ENCODE results near the gene UBE2K. TPM values are rescaled to one million over a fixed set of nuclear protein-coding genes. Genes with fewer than 3 reads are reported as not detected.
"Not testable (repeated sequence)": the region's sequence is repeated elsewhere in the genome, so short reads cannot be mapped to it uniquely, and the experiment has no call there.

The UBE2K gene
- total RNA-seq, 4 donors from 2014 or later: 19.0 to 28.0 (median 24.5) TPM

DNA sequence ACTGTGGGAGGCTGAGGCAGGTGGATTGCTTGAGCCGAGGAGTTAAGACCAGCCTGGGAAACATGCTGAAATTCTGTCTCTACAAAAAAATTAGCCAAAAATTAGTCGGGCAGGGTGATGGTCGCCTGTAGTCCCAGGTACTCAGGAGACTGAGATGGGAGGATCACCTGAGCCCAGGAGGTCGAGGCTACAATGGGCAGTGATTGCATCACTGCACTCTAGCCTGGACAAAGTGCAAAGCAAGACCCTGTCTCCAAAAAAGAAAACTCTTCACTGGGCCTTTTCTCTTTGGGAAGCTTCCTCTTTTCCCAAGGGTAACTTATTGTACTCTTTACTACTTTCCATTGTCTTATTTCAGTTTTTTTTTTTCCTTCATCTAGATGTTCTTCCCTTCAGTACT is 88.9 kb downstream of the UBE2K start:
- peaks cover 0 to 6% (median 0%) of the 10 kb centered on the region in 3 donors for H3K36me3 ChIP-seq
- WGBS, 2 donors: 76 to 82% methylated on average over 4 of the region's 4 CpGs
- DNase-seq (ENCODE audit: low spot score in 2 of 2): no peak

DNA sequence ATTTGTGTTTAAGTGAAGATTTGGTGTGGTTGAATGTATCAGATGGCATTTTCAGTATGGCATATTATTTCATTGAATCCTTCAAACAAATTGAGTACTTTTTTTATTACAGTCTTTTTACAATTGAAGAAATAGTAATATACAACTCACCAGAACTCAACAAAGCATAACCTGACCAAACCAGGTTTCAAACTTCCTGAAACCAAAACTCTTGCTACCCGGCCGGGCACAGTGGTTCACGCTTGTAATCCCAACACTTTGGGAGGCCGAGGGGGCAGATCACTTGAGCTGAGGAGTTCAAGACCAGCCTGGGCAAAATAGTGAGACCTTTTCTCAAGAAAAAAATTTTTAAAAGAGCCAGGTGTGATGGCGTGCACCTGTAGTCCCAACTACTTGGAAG is 94.2 kb downstream of the UBE2K start:
- H3K4me1 ChIP-seq: no peaks in the 10 kb centered on the region
- DNase-seq (ENCODE audit: low spot score in 2 of 2): no peak
- 93 to 94% methylated on average over 5 of the region's 5 CpGs for WGBS, 2 donors
- H3K9me3 ChIP-seq: no peaks in the 10 kb centered on the region
- no peaks in the 10 kb centered on the region for H3K36me3 ChIP-seq
- H3K27me3 ChIP-seq: no peaks in the 10 kb centered on the region
- no peak overlapping the region for H3K4me3 ChIP-seq
- no peak overlapping the region for H3K27ac ChIP-seq
- TF ChIP-seq EP300 (IDR thresholded peaks at IDR 0.05) (no peak), POLR2A (IDR thresholded peaks at IDR 0.05) (no peak)
- TF ChIP-seq, protein P1, sequence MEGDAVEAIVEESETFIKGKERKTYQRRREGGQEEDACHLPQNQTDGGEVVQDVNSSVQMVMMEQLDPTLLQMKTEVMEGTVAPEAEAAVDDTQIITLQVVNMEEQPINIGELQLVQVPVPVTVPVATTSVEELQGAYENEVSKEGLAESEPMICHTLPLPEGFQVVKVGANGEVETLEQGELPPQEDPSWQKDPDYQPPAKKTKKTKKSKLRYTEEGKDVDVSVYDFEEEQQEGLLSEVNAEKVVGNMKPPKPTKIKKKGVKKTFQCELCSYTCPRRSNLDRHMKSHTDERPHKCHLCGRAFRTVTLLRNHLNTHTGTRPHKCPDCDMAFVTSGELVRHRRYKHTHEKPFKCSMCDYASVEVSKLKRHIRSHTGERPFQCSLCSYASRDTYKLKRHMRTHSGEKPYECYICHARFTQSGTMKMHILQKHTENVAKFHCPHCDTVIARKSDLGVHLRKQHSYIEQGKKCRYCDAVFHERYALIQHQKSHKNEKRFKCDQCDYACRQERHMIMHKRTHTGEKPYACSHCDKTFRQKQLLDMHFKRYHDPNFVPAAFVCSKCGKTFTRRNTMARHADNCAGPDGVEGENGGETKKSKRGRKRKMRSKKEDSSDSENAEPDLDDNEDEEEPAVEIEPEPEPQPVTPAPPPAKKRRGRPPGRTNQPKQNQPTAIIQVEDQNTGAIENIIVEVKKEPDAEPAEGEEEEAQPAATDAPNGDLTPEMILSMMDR (IDR thresholded peaks at IDR 0.05): no peak

More for the DNA sequence above, 88.9 kb downstream of the UBE2K start:
- no peak overlapping the region for H3K4me3 ChIP-seq
- no peak overlapping the region for H3K27ac ChIP-seq
- H3K27me3 ChIP-seq: no peaks in the 10 kb centered on the region
- H3K9me3 ChIP-seq: no peaks in the 10 kb centered on the region
- TF ChIP-seq EP300 (IDR thresholded peaks at IDR 0.05): no peak
- no peak for TF ChIP-seq POLR2A (IDR thresholded peaks at IDR 0.05)
- TF ChIP-seq, protein P1 (IDR thresholded peaks at IDR 0.05): no peak
- no peaks in the 10 kb centered on the region for H3K4me1 ChIP-seq

DNA sequence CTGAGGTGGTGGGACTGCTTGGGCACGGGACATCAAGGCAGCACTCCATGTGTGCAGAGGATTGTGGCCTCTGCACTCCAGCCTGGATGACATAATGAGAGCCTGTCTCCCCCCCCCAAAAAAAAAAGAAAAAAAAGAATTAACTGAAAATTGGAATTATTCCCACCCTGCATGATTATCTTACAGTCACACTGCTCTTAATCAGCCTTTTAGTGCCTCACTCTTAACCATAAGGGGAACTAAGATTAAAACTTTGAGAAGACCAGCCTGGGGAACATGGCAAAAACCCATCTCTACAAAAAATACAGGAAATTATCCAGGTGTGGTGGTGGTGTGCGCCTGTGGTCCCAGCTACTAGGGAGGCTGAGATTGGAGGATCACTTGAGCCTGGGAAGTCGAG is 94.6 kb downstream of the UBE2K start:
- WGBS, 2 donors: 90 to 91% methylated on average over 3 of the region's 3 CpGs

DNA sequence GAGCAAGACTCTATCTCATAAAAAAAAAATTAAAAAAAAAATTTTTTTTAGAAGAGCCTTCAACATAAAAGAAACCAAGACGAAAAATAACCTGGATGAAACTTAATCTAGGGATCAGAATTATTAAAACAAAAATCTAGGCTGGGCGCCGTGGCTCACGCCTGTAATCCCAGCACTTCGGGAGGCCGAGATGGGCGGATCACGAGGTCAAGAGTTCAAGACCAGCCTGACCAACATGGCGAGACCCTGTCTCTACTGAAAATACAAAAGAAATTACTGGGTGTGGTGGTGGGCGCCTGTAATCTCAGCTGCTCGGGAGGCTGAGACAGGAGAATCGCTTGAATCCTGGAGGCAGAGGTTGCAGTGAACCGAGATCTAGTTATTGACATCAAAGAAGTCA is 95.0 kb downstream of the UBE2K start:
- not testable (repeated sequence) for H3K4me3 ChIP-seq; DNase-seq (ENCODE audit: low spot score in 2 of 2); H3K4me1 ChIP-seq; H3K27ac ChIP-seq; H3K27me3 ChIP-seq; H3K36me3 ChIP-seq; H3K9me3 ChIP-seq
- WGBS, 2 donors: 90 to 92% methylated on average over 13 of the region's 13 CpGs

More for the DNA sequence above, 94.6 kb downstream of the UBE2K start:
- H3K4me1 ChIP-seq: no peaks in the 10 kb centered on the region
- no peak for DNase-seq (ENCODE audit: low spot score in 2 of 2)
- no peaks in the 10 kb centered on the region for H3K36me3 ChIP-seq
- no peaks in the 10 kb centered on the region for H3K9me3 ChIP-seq
- TF ChIP-seq EP300 (IDR thresholded peaks at IDR 0.05): no peak
- TF ChIP-seq POLR2A (IDR thresholded peaks at IDR 0.05): no peak
- TF ChIP-seq, protein P1 (IDR thresholded peaks at IDR 0.05): no peak
- H3K27me3 ChIP-seq: no peaks in the 10 kb centered on the region
- H3K4me3 ChIP-seq: no peak overlapping the region
- H3K27ac ChIP-seq: no peak overlapping the region

DNA sequence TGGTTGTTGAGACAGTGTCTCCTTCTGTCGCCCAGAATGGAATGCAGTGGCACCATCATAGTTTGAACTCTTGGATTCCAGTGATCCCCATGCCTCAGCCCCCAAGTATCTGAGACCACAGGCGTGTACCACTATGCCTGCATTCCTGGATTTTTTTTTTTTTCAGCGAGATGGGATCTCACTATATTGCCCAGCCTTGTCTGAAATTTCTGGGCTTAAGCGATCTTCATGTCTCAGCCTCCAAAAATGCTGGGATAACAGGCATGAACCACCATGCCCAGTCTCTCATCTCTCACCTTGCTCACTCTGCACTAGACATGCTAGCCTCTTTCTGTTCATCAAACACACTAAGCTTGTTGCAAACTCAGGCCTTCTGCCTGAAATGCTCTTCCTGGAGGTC is 104.1 kb downstream of the UBE2K start:
- Histone ChIP-seq H3K36me3 (no peaks in the 10 kb centered on the region), H3K4me1 (no peaks in the 10 kb centered on the region), H3K27ac (no peak overlapping the region), H3K4me3 (no peak overlapping the region), H3K27me3 (no peaks in the 10 kb centered on the region), H3K9me3 (no peaks in the 10 kb centered on the region)
- no peak for DNase-seq (ENCODE audit: low spot score in 2 of 2)
- WGBS, 2 donors: 74 to 79% methylated on average over 4 of the region's 4 CpGs
- TF ChIP-seq EP300 (IDR thresholded peaks at IDR 0.05): no peak
- TF ChIP-seq POLR2A (IDR thresholded peaks at IDR 0.05): no peak
- TF ChIP-seq, protein P1 (IDR thresholded peaks at IDR 0.05): no peak

DNA sequence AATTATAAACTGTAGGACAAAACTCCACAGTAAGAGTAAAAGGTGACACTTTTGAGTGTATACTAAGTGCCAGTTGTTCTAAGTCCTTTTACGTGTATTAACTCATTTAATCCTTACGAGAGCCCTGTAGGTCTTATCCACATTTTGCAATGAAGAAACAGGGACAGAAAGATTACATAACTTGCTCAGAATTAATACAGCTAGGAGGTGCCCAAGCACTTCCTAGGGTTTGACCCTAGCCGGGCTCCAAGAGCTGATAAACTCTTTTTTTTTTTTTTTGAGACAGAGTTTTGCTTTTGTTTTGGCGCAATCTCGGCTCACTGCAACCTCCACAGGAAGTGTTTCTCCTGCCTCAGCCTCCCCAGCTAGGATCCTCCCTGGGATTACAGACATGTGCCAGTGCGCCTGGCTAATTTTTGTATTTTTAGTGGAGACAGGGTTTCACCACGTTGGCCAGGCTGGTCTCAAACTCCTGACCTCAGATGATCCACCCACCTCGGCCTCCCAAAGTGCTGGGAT is 110.4 kb downstream of the UBE2K start:
- no peaks in the 10 kb centered on the region for H3K27me3 ChIP-seq
- H3K36me3 ChIP-seq: no peaks in the 10 kb centered on the region
- WGBS, 2 donors: 78 to 82% methylated on average over 8 of the region's 8 CpGs
- no peaks in the 10 kb centered on the region for H3K9me3 ChIP-seq
- TF ChIP-seq, protein P1 (IDR thresholded peaks at IDR 0.05): no peak
- TF ChIP-seq EP300 (IDR thresholded peaks at IDR 0.05) (no peak), POLR2A (IDR thresholded peaks at IDR 0.05) (no peak)
- H3K4me3 ChIP-seq: no peak overlapping the region
- H3K4me1 ChIP-seq: no peaks in the 10 kb centered on the region
- no peak for DNase-seq (ENCODE audit: low spot score in 2 of 2)
- no peak overlapping the region for H3K27ac ChIP-seq
